Stromal cell of bone marrow (primary cell): ENCODE data around the gene LARP1.
"Not testable (repeated sequence)": the region's sequence is repeated elsewhere in the genome, so short reads cannot be mapped to it uniquely, and the experiment has no call there.

Experiments
- DNase-seq: peaks from one replicate; pipeline ENCODE4 v3.0.0-alpha.2; 2012; ENCODE audit warnings: low read depth

The LARP1 gene

DNA sequence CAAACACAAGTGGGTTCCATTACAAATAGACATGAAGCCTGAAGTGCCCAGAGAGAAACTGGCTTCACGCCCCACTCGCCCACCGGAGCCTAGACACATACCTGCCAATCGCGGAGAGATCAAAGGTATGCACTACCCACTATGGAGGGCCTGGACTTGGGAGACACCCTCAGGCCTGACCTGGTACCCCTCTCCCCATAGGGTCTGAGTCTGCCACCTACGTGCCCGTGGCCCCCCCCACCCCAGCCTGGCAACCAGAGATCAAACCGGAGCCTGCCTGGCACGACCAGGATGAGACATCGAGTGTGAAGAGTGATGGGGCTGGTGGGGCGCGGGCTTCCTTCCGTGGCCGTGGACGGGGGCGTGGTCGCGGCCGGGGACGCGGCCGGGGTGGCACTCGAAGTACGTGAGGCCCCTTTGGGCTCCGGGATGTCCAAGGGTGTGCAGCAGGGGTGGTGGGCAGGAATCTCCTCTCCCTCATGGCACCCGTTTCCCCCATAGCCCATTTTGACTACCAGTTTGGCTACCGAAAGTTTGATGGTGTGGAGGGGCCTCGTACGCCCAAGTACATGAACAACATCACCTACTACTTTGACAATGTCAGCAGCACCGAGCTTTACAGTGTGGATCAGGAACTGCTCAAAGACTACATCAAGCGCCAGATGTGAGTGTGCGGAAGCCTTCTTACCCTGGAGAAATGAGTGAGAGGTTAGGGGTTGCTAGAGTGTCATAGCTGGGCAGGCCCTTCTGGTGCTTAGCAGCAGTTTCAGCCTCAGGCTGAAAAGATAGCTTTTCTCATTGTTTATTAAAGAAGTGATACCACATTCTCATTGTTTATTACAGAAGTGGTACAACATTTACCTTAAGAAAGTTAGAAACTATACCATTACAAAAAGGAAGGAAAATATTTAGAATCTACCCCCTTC is 38.7 kb downstream of the LARP1 start:
- no peak for DNase-seq

DNA sequence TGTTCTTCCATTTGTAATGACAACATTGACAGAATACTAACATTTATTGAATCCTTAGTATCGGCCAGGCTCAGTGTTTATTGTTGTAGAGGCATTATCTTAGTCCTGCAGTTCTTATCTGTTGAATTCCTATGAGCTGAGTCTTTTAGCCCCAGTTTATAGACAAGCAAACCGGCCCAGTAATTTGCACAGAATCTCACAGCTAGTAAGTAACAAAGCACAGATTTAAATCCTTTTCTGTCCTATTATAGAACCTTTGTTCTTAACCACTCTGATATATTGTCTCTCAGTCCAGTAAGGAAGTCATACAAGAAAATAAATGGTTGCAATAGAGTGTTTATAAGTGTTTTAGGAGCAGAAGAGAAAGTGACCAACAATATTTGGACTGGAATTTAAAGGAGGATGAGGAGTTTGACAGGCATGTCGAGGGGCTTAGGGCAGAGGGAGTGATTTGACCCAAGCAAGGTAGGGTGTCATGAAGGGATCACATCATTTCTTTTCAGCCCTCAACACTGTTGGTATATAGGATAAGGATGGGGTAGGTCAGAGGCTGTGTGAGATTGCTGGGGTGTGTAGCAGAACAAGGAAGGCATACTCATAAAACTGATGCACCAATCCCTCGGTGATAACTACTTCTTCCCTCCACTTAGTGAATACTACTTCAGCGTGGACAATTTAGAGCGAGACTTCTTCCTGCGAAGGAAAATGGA is 39.5 kb downstream of the LARP1 start:
- no peak for DNase-seq

DNA sequence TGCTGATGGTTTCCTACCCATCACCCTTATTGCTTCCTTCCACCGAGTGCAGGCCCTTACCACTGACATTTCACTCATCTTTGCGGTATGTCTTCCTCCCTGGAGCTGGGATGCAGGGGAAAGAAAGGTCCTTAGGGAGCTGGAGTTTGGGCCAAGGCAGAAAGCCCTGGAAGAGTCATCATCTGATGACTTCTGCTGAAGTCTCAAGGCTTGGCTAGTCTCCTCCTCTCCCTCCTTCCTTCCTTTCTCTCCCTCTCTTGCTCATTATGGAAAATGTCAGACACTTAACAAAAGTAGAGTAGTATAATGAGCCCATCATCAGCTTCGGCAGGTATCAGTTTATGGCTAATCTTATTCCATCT is 40.0 kb downstream of the LARP1 start:
- peak; percentile 56 for DNase-seq

DNA sequence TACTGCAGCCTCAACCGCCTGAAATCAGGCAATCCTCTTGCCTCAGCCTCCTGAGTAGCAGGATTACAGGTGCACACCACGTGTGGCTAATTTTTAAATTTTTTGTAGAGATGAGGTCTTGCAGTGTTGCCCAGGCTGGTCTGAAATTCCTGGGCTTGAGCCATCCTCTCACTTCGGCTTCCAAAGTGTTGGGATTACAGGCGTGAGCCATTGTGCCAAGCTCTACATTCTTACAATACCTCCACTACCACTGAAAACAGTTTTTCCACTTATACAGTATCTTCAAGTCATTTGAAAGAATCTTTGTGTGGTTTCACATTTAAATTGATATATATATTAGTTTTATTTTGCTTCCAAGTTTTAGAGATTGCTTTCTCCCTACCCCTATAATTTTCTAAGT is 42.6 kb downstream of the LARP1 start:
- no peak for DNase-seq

DNA sequence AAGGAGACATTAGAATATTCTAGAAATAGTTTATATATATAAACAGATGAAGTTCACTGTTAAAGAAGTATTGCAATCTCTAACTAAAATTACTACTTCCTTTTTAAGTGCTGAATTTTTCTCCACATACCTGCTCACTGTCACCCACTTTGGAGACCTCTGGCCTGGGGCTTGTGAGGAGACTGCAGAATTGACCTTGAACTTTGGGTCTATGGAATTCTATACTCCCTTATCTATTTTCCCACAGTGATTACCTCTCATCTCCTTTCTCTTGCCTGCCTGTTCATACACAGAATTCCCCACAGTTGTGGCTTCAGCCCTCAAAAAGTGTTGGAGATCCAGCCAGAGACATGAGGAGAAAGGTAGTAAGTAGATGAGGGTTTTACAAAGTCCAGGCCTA is 45.4 kb downstream of the LARP1 start:
- no peak for DNase-seq

DNA sequence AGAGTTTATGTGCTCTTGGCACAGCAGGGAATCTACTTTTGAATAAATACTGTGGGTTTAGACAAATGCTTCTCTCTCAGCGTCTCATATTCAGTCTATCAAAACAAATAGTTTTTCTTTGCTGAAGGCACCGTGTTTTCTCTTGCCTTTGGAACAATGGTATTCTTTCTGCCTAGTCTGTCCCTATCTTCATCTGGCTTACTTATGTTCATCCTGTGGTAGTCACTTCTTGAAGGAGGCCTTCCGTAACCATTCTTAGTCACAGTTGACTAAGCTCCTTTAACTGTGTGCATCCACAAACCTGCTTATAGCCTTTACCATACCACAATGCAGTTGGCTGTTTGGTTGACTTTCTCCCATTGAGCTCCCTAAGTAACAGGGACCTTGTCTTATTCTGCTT is 45.9 kb downstream of the LARP1 start:
- DNase-seq: no peak

DNA sequence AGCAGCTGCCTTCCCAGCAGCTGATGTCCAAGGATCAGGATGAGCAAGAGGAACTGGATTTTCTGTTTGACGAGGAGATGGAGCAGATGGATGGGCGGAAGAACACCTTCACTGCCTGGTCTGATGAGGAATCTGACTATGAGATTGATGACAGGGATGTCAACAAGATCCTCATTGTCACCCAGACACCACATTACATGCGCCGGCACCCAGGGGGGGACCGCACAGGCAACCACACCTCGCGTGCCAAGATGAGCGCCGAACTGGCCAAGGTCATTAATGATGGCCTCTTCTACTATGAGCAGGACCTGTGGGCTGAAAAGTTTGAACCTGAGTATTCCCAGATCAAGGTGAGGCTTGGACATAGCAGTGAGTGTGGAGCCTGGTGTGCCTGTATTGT is 46.9 kb downstream of the LARP1 start:
- DNase-seq: no peak

DNA sequence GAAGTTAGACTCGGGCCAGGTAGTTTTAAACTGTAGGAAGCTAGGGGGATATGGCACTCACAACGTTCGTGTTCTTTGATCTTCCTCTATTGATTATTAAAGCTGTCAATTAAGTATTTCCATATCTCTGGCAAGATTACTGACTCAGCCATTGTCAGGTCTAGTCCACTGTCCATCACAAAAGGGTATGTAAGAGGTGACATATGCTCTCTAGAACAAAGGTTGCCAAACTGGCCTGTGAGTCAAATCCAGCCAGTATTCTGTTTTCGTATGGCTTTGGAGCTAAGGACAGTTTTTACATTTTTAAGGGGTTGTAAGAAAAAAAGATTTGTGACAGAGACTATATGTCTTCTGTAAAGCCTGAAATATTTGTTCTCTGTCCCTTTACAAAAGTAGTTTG is 51.0 kb downstream of the LARP1 start:
- no peak for DNase-seq

DNA sequence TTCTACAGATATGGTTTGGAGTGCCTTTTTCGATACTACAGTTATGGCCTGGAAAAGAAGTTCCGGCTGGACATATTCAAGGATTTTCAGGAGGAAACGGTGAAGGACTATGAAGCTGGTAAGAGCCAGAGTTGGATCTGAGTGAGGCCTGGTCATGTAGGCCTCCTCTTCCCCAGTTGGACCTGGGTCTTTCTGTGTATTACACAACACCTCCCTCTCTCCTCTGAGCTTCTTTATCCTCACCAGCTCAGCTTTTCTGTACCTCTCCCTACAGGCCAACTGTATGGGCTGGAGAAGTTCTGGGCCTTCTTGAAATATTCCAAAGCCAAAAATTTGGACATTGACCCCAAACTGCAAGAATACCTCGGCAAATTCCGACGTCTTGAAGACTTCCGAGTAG is 56.1 kb downstream of the LARP1 start:
- DNase-seq: no peak

DNA sequence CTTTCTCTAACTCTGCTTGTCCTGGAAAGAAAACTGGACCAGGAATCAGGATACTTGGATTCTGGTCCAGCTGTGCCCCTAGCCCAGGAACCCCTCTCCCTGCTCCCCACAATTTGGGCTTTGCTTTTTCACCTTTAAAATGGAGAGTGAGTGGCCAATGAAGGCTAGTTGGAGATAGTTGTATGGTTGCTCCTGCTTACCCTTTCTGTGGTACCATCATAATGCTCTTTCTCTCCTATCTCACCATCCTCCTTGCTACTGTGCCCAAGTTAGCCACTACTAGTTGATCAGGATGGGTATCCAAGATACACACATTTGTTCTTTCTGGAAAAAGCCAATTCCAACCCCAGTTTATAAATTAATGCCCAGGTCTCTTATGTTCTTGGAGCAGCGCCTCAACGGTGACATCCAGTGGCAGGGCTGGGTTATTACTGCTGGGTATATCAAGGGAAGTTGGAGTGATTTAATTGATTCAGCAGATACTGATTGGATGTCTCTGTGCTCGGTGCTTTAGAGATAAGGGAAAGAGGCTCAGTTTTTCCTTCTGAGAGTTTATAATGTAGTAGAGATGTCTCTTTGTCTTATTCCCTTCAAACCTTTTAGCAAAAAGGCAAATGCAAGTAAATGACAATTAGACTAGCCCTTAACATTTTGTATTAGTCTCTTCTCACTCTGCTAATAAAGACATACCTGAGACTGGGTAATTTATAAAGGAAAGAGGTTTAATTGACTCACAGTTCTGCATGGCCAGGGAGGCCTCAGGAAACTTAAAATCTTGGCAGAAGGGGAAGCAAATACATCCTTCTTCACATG is 56.7 kb downstream of the LARP1 start:
- peak; percentile 50 for DNase-seq

DNA sequence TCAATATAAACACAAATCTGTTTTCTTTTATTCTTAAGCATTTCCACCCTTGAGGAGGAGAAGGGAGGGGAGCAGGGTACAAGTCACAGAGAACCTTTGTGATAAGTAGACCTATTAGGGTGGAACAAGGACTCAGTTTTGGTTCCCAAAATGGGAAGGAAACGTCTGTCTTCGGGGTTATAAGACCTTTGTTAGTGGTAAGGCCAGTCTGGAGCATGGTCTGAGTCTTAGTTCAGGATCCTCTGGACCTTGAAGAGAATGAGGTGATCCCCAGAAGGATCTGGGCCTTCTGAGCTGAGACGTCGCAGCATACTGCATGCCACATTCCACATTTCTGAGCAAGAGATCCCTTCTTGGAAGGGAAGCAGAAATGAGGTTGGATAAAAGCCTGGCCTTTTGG is 58.0 kb downstream of the LARP1 start:
- no peak for DNase-seq

DNA sequence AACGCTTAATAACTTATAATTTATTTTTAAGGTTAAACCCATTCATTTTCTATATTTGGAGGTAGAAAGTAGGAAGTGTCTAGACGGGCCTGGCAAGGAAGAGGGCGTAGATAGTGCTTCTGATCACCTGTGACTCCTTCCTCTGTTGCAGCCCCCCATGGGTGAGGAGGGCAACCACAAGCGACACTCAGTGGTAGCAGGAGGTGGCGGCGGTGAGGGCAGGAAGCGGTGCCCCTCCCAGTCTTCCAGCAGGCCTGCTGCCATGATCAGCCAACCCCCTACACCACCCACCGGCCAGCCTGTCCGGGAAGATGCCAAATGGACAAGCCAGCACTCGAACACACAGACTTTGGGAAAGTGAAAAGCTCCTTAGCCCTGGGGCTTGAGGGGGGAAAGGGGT is 58.6 kb downstream of the LARP1 start:
- no peak for DNase-seq

DNA sequence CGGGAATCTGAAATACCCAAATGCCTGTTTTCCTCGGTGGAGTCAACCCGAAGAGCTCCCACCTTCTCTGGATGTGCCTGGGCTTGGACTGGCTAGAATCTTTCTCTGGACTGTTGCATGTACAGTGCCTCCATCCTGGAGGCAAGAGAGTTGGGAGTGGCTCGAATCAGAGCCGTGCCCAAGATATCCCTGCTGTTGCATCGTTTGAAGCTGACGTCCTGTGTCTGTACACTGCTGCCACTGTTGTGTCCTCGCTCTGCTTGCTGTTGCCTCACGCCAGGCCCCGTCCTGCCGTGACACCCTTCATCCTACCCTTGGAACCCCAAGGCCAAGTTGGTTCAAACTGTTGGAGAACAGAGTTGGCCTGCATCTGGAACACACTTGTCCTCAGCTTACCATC is 59.8 kb downstream of the LARP1 start:
- no peak for DNase-seq

DNA sequence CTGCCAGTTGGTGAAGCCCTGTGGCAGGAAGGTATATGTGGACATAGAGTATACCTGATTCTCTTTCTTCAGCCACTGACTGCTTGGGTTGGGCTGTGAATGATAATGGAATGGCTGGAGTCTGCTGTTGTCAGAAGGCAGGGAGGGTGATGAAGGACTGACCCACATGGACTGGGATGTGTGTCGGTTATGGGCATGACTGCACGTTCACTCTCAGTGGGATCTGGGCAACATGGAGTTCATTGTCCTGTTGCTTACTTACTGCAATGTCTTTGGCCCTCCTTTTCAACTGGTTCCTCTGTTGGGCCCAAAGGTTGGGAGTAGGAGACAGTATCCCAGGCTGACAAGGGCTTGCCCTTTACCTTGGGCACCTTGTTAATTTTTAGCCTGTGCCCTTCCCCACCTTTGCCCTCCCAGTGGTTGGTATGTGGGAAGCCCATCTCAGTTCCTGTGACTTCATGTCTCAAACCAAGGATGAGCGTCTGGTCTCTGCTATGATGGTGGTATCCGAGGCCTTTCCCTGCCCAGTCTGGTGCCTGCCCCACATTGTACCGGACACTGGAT is 60.6 kb downstream of the LARP1 start:
- no peak for DNase-seq

DNA sequence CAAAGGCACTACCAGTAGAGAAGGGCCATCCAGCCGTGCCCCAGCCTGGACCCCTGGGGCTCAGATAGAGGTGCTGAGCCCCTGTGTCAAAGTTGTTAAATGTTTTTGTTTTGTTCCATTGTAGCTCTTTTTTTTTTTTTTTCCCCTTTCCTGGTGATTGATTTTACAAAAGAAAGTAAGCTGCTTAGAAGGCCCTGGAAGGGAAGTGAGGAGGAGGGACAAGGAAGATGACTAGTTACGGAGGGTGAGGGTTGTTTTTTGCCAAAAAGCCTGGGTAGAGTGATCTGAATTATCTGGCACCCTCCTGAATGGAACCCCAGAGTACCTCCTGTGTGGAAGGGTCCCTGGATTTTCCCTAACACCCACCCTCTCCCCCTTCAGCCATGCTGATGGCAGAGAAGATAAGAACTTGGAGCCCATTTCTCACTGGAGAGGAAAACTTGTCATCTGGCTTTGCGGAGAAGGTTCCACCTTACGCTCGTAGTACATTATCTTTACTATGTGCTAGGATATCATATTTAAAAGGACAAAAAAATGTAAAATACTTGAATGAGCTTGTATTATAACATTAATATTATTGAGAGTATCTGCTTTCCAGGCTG is 61.8 kb downstream of the LARP1 start:
- no peak for DNase-seq

DNA sequence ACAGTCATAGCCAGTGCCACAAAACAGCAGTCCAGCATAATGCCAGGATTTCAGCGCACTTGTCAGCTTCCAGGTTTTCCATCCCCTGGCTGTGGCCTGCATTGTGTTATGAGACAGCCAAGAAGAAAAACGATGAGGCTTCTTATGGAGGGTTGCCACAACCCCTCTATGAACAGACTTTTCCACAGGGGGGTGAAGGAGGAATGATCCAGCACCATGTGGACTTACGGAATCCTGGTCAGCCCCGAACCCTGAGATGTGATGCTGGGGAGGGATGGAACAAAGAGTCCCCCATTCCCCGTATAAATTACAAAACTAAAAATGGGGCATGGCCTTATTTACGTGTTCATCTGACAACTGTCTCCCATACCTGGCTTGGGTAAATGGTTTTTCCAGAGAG is 62.6 kb downstream of the LARP1 start:
- DNase-seq: no peak

DNA sequence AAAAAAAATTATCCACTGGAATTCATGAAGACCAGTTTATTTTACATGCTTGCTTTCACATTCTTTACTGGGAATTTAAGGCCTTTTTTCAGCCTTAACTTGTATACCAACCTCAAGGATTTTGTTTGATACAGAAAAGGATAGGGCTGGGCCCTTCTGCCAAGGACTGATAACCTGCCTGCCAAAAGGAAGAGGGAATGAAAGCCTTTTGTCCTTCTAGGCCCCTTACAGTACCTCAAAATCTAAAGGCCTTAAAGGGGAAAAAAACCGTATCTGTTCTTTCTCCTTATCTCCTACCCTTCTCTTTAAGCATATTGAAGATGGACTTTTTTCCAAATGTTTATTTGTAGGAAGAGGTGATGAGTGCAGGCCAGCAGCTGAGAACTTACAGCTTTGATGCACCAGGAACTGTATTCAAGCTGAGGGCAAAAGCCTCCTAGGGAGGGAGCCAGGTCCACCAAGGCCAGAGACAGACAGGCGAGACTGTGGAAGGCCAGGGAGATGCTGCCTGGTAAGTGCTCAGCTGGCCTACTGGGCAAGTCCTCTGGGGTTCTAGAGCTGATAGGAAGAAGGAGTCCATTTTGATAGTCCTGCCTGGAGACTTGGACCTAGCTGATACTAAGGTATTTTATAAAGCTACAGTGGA is 63.4 kb downstream of the LARP1 start:
- no peak for DNase-seq

DNA sequence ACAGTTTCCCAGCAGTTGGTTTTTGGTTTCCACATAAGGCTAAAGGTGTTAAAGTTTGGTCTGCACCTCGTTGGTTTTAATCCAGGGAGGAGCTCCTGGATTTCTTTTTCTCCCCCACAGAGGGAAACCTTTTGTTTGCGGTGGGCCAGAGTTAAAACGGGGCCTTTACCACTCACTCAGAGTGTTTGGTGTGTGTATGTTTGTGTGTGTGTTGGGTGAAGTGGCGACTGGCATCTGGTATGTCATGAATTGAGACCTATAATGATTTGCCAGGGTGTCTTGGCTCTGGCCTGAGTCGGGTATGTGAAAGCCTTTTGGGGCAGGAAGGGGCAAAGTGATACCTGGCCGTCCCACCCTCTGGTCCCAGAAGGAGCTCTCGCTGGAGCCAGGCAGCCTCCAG is 64.4 kb downstream of the LARP1 start:
- DNase-seq: no peak

DNA sequence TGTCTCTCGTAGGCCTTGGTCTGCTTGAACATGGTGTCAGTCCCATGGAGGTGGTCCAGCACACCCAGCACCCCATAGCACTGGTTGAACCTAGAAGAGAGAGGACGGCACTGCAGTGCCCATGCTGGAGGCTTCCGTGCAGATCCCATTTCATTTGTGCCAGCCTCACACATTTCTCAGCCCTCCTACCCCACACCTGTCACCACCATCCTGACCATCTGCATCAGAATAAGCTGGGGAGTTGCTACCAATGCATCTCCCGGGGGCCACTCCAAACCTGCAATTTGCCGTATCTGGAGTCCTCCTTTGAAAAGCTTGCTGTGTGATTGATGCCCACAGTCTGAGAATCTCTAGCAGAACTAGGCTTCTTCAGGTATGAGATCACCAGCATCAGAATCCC is 65.2 kb downstream of the LARP1 start:
- DNase-seq: no peak

DNA sequence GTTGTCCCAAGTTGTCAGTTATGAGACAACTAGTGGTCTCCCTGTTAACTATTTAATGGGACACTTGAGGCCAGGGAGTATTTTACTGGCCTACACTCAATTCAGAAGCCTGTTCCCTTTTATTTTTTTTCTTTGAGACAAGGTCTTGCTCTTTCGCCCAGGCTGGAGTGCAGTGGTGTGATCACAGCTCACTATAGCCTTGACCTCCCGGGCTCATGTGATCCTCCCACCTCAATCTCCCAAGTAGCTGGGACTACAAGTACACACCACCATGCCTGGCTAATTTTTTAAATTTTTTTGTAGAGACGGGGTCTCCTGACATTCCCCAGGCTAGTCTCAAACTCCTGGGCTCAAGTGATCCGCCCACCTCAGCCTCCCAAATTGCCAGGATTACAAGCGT is 67.7 kb downstream of the LARP1 start:
- not testable (repeated sequence) for DNase-seq

DNA sequence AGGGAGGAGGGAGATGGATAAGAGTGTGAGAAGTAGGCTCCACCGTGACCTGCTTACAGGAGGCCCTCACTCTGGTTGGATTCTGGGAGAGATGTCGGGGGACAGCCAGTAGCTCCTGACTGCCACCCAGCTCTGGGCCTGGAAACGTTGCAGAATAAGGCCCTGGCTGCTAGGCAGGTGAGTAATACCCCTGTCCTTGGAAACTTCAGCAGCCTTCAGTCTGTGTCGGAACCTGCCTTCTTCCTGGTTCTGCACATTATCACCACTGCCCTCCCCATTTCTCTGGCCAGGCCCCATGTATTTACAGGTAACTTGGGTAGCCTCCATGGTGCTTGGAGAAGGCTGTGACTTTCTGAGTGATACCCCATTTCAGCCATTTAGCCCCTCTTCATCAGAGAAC is 68.4 kb downstream of the LARP1 start:
- DNase-seq: no peak

DNA sequence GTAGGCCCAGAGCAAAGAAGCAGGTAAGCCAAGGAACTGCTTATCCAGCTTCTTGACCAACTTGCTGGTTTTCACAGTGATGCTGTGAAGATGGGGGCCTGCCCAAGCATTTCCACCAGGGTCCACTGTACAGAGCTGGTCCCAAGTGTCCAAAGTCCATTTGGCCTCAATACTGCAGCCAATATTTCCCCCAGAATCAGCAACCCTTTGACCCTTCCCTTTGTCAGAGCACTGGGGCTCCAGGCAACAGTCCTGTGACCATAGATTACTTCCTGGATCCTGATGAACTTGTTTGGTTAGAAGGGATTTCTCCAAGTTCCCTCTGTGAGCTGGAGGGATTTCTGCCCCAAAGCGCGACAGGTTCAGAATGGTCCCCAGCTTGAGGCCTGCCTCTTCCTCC is 68.9 kb downstream of the LARP1 start:
- DNase-seq: no peak
